Right lobe of liver (tissue), 6 donors: ENCODE results near the gene LAMC2. TPM values are rescaled to one million over a fixed set of nuclear protein-coding genes. Genes with fewer than 3 reads are reported as not detected.

Experiments
- ATAC-seq, 4 donors: fragments of 200-7000 bp; cut with Tn5 transposase; one replicate each; pipeline ENCODE4 v1.9.1; 2020; ENCODE audit warnings: mild to moderate bottlenecking in 4 of 4, moderate library complexity in 4 of 4
- DNase-seq, 3 donors: peaks; one replicate each; pipeline ENCODE4 v3.0.0-alpha.2; 2020
- H3K27ac ChIP-seq, 3 donors: fragments of 200-600 bp; one replicate each; pipeline ENCODE4 v1.8.0; 2022
- H3K27me3 ChIP-seq, 2 donors: fragments of 200-600 bp; one replicate each; pipeline ENCODE4 v1.8.0; 2022
- H3K36me3 ChIP-seq, 4 donors: fragments of 200-600 bp; sonication (generic) in 1 of 4; one replicate each; pipeline versions ENCODE4 v1.5.1 to v1.8.0; 2017 to 2022; ENCODE audit warnings: control low read depth in 1 of 4
- H3K4me1 ChIP-seq, 4 donors: fragments of 200-600 bp; sonication (generic) in 1 of 4; one replicate each; pipeline versions ENCODE4 v1.5.1 to v1.8.0; 2017 to 2022; ENCODE audit warnings: control low read depth in 1 of 4
- H3K4me3 ChIP-seq, 3 donors: fragments of 200-600 bp; one replicate each; pipeline ENCODE4 v1.8.0; 2022
- H3K9me3 ChIP-seq, 4 donors: fragments of 200-600 bp; sonication (generic) in 1 of 4; one replicate each; pipeline versions ENCODE4 v1.5.1 to v1.8.0; 2017 to 2022; ENCODE audit warnings: control low read depth in 1 of 4
- CTCF ChIP-seq, 4 donors: fragments of 200-600 bp in 3 of 4; fragments of 450-650 bp in 1 of 4; IDR thresholded peaks; one replicate each; pipeline versions ENCODE4 v1.5.1 to v1.8.0; 2016 to 2022; ENCODE audit warnings: antibody characterized with exemption in 4 of 4, mild to moderate bottlenecking in 2 of 4
- POLR2A ChIP-seq: fragments of 450-650 bp; IDR thresholded peaks from one replicate; pipeline ENCODE4 v1.6.1; 2017; ENCODE audit warnings: antibody characterized with exemption, mild to moderate bottlenecking
- WGBS: methylation state at CpG from one replicate; pipeline ENCODE4 v1.1.6; 2018; ENCODE audit warnings: low coverage, low lambda C conversion rate; ENCODE audit not compliant: insufficient coverage; ENCODE audit errors: missing lambda C conversion rate; 5-methylcytosine and 5-hydroxymethylcytosine counted together
- intact Hi-C, 2 donors: fragments of 100-400 bp; cut with DNase I; formaldehyde crosslinking; loops; one replicate each; pipeline versions ENCODE4 v1.11.2 to v1.14.1; 2022
- total RNA-seq, 6 experiments: library from RNA; depleted of rRNA in 2 of 6; stranded (reverse); fragments of >200 nt in 2 of 6; fragmentation: NEBNext Ultra II Directional in 3 of 6; extraction: Animal tissue kit (Norgen Biotek cat#: 25700) in 3 of 6; gene quantifications; one replicate each; pipeline versions ENCODE4 v1.1.0 to v1.2.4, GENCODE V29; 2016 to 2023
- donor health status: DM: no; HTN: yes; CAD: no.
- donor health status: DM: no; HTN: no; CAD: no.
- donor health status: DM: no; HTN: no; CAD: no.
- donor health status: DM: no; HTN: yes; CAD: no.
- donor health status: DM: no; HTN: yes; CAD: no.

The LAMC2 gene
- total RNA-seq, 6 experiments from 2014 or later: 0.17 to 1.5 (median 0.49) TPM

- Histone ChIP-seq H3K27me3 (no peaks in the 10 kb centered on the region), H3K4me1 (no peaks in the 10 kb centered on the region), H3K4me3 (no peak overlapping the region), H3K36me3 (no peaks in the 10 kb centered on the region), H3K9me3 (no peaks in the 10 kb centered on the region), H3K27ac (no peak overlapping the region)
- 50% methylated on average over 1 of the region's 1 CpG for WGBS
- intact Hi-C loops: no loop called here
- no peak for ATAC-seq
- DNase-seq: no peak
- TF ChIP-seq POLR2A (no peak), CTCF (IDR thresholded peaks at IDR 0.05) (no peak)
These were observed 21.7 kb upstream of the LAMC2 start for GRCh38 chr1:183164340-183164739.

GRCh38 chr1:183164963-183165362 lies 21.1 kb upstream of the LAMC2 start:
- Histone ChIP-seq H3K4me3 (no peak overlapping the region), H3K27ac (no peak overlapping the region), H3K9me3 (no peaks in the 10 kb centered on the region), H3K36me3 (no peaks in the 10 kb centered on the region), H3K4me1 (no peaks in the 10 kb centered on the region), H3K27me3 (no peaks in the 10 kb centered on the region)
- TF ChIP-seq CTCF (IDR thresholded peaks at IDR 0.05) (no peak), POLR2A (no peak)
- intact Hi-C loops: no loop called here
- 91% methylated on average over 3 of the region's 4 CpGs for WGBS
- DNase-seq: no peak
- ATAC-seq: no peak

- no peak overlapping the region for H3K27ac ChIP-seq
- H3K9me3 ChIP-seq: no peaks in the 10 kb centered on the region
- no peak for TF ChIP-seq POLR2A
- TF ChIP-seq CTCF (IDR thresholded peaks at IDR 0.05): no peak
- DNase-seq (no peak), ATAC-seq (no peak)
- 90% methylated on average over 1 of the region's 2 CpGs for WGBS
- no peaks in the 10 kb centered on the region for H3K4me1 ChIP-seq
- H3K27me3 ChIP-seq: no peaks in the 10 kb centered on the region
- intact Hi-C loops: no loop called here
- no peaks in the 10 kb centered on the region for H3K36me3 ChIP-seq
- H3K4me3 ChIP-seq: no peak overlapping the region
These were observed 20.6 kb upstream of the LAMC2 start for GRCh38 chr1:183165456-183165855.

GRCh38 chr1:183166454-183166853 lies 19.6 kb upstream of the LAMC2 start:
- Histone ChIP-seq H3K27ac (no peak overlapping the region), H3K4me1 (no peaks in the 10 kb centered on the region), H3K36me3 (no peaks in the 10 kb centered on the region), H3K9me3 (no peaks in the 10 kb centered on the region), H3K4me3 (no peak overlapping the region), H3K27me3 (no peaks in the 10 kb centered on the region)
- 100% methylated on average over 1 of the region's 2 CpGs for WGBS
- intact Hi-C loops: no loop called here
- TF ChIP-seq CTCF (IDR thresholded peaks at IDR 0.05): no peak
- TF ChIP-seq POLR2A: no peak
- no peak for DNase-seq
- ATAC-seq: no peak

- intact Hi-C loops: no loop called here
- WGBS: 54% methylated on average over 1 of the region's 1 CpG
- no peak for ATAC-seq
- no peak for DNase-seq
- no peaks in the 10 kb centered on the region for H3K9me3 ChIP-seq
- H3K4me3 ChIP-seq: no peak overlapping the region
- no peak overlapping the region for H3K27ac ChIP-seq
- no peaks in the 10 kb centered on the region for H3K4me1 ChIP-seq
- no peaks in the 10 kb centered on the region for H3K36me3 ChIP-seq
- H3K27me3 ChIP-seq: no peaks in the 10 kb centered on the region
- no peak for TF ChIP-seq POLR2A
- TF ChIP-seq CTCF (IDR thresholded peaks at IDR 0.05): no peak
These were observed 18.4 kb upstream of the LAMC2 start for GRCh38 chr1:183167676-183168075.
